CD4-positive, alpha-beta T cell treated with Interleukin-15 for 4 hours (primary cell): ENCODE results near the gene SBF2.

Source experiments
- DNase-seq: peaks from one replicate; pipeline ENCODE4 v3.0.0-alpha.2; 2020; ENCODE audit warnings: low spot score

The SBF2 gene

DNA sequence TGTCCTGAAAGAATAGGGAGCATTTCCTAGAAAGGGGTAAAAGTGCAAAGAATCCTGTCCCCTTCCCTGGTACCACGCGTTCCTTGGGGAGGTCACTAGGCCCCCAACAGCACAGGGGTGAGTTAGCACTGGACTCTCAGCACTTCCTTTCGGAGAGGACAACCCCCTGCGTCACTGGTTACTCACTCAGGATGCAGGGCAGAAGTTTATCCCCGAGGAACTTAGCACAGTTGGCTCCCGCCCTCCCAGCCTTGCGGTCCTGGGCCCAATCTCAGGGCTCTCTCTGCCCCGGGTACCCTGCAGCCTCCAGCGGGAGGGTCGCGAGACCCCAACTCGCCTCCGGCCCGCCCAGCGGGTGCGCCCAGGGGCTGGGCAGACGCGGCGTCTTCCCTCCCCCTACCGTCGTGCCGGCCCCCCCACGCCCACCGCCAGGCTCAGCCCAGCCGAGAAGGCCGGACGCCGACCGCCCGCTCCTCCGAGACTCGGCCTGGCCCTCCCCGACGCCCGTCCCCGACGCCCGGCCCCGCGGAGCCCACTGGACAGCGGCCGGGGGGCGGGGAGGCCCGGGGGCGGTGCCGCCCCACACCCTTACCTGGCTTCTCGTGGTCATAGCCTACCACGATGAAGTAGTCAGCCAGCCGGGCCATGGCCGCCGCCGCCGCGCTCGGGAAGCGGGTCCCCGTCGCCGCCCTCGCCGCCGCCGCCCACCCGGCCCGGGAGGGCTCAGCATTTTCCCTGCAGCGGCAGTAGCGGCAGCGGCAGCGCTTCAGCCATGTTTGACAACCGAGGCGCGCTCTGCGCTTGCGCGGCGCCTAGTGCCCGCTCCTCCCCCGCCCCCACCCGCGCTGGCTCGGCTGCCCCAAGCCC lies at the start of gene SBF2:
TSS of gene SBF2 (minus strand) at position 797 of the 867 bp plus-strand sequence. CDS start at position 647, 150 bp downstream.
- DNase-seq = peak; percentile 76

DNA sequence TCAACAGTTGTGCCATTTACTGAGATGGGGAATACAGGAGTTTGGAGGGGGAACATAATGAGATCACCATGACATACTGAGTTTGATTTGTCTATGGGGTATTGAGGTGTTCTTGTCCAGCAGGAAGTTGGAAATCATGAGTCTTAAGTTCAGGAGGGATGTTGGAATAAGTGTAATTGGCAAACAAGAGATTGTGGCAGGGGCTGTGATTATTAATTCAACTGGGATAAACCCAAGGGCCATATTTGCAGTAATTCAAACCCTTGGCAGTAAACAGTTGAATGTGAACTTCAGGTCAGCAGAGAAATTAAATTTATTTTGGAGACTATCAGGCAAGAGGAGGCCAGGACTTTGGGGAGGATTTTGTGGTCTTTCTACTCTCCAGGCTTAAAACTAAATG lies 44.3 kb upstream of the SBF2 start:
- no peak for DNase-seq

DNA sequence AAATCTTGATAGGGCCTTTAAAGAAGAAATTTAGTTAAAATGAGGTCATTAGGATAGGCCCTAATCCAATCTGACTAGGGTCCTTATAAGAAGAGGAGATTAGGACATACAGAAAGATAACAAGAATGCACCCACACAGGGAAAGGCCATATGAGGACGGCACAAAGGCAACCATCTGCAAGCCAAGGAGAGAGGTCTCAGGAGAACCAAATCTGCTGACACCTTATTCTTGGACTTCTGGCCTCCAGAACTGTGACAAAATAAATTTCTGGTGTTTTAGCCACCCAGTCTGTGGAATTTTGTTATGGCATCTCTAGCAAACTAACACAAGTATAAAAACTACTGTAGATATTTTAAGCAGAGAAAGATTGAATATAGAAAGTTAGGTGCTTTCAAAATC lies 39.5 kb upstream of the SBF2 start:
- no peak for DNase-seq

DNA sequence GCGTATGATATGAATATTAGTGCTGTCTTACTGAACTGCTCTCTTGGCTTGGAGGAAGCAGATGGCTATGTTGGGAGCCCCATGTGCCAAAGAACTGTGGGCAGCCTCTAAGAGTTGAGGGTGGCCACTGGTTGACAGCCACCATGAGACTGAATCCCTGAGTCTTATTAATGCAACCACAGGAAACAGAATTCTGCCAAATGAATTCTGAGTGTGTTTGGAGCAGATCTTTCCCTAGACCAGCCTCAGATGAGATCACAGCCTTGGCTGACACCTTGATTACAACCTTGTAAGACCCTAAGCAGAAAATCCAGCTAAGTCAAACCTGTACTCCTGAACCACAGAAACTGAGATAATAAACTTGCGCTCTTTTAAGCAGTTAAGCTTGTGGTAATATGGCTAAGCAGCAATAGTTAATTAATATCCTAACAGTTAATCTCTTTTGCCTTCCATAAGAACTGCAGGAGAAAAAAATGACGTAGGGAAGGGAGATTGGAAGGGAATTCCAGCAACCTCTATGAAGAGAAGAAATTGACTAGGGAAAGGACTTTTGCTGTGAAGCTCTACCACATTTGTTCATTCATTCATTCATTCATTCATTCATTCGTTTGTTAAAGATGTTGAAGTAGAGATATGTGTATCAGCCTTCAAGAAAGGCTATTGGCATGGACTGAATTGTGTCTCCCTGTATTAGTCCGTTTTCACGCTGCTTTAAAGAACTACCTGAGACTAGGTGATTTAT lies 37.7 kb upstream of the SBF2 start:
- DNase-seq = no peak

DNA sequence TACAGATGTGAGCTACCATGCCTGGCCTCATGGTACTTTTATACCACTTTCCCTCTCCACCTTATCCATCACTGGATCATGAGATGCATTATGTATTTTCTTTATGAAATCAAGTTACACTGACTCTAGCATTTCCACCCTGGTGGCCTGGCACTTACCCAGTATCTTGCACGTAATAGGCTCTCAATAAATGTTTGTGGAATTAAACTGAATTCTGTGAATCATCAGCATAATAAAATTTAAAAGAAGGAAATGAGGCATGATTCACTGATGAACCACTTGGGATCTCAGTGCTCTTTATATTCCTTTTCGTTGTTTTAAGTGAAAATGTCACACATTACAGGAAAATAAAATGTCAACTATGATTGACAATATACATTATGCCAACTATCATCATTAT lies 35.9 kb upstream of the SBF2 start:
- no peak for DNase-seq

DNA sequence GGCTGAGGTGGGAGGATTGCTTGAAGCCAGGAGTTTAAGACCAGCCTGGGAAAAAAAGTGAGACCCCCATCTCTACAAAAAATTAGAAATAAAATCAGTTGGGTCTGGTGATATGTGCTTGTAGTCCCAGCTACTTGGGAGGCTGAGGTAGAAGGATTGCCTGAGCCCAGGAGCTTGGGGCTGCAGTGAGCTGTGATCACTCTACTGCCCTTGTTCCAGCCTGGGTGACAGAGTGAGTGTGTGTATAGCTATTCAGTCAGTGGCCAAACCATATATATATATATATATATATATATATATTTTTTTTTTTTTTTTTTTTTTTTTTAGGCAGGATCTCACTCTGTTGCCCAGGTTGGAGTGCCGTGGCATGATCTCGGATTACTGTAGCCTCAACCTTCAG lies 35.3 kb upstream of the SBF2 start:
- DNase-seq = no peak

DNA sequence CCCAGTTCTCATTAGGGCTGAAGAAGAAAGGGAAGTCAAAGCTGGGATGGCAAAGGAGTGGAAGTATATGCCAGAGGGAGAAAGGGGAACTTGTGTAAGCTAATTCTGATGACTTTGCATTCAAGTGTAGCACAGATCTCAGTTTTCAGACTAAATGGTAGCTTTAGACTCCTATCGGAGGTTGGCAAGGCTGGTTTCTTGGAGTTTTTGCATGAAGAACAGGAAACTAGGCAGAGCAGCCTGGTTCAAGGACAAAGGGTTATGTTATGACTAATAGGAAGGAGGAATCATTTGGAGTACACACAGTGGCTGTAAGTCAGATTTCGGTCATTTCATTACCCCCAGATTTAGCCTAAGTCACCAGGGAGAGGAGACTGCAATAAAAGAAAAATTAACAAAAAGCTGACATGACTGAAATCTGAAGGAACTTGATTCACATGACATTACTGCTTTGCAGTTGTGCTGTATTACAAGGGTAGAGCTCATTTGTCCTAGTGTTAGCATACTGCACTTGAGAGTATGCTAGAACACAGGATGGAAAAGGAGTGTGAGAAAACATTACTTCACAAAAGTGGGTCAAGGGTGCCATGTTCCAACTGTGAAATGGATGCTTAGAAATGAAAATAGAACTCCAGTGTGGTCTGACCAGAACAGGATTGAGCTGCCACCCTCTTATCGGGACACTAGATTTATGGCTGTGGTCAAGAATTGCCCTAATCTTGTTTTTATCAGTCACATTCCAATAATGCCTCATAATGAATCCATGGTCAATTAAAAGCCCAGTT lies 34.5 kb upstream of the SBF2 start:
- DNase-seq = no peak

DNA sequence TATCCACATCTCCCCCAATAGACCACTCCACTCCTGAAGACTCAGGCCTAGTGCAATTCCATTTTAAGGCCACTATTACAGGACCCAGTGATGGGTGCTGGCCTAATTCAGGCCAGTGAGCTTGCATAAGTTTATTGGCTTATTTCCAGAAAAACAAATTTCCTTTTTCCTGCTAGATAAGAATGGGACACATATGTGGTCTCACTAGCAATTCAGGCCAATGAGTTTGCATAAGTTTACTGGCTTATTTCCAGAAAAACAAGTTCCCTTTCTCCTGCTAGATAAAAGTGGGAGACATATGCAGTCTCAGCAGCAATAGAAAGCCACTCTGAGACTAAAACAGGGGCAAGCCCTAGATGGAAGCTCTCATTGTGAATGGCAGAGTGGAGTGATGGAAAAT lies 33.2 kb upstream of the SBF2 start:
- DNase-seq = no peak

DNA sequence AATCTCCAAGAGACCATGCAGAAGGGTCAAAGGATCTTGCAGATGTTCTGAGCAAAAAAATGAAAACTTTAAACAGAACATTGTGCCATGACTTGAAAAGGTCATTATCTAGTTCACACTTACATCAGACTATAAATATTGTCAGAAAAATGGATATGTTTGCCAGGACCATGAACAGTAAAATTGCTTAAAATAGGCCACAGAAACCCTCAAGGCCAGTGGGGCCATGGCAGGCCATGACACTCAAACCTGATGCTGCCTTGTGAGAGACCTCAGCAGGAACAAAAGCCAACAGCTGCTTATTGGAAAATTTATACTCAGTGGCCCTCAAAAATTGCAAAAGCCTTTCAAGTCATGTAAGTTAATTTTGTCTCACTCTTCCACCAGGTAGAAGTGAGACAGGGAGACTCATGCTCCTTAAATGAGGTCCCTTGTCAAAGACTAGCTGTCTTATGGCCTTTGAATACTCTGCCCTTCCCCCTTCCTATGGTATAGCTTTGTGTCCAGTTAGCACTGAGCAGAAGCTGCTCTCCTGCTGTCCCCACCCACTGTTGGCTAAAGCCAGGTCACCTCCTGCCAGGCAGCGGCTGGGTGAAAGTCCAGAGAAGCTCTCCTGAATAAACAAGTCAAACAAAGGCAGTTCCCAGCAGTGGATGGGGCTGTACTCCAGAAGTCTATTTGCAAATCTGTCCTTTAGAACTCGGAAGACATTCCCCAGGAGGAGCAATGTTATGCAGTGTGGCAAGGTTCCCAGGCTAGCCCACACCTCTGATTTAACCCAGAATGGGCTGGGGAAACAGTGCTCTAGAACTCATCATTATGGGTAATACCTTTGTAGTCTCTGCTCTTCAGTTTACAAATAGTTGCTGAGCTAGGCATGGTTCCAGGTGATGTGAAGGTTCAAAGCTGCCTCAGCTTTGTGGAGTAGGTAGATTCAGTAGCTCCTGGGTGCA lies 32.3 kb upstream of the SBF2 start:
- DNase-seq = no peak

DNA sequence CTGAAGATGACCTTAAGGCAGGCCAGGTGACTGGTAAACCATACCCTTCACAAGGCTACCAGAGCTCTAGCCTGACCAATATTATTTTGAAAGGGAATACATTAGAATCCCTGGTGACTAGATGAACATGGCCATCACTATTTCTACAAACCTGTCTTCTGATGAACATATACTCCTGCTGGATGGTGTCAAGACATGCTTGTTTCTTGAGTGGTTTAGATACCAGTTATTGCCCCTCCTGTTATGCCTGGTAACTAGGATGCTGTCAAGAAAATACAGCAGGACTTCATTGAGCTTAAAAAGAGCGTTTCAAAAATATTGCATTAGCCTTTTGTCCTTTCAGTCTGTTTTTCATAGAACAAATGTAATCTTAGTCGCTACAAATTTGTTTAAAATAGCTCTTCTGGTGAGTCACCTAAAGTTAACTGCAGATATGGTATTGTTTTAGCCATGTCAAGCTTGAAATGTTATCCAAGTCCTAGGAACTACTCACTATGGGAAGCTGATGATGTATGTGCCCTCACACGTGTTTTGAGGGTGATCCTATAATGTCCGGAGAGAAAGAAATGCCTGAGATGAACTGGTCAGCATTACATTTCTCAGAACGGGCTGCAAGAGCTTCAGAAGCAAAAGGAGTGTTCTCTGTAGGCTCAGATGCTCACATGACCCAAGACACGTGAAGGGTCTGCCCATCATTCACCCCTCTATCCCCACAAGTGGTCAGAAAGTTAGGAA lies 31.4 kb upstream of the SBF2 start:
- DNase-seq = no peak

DNA sequence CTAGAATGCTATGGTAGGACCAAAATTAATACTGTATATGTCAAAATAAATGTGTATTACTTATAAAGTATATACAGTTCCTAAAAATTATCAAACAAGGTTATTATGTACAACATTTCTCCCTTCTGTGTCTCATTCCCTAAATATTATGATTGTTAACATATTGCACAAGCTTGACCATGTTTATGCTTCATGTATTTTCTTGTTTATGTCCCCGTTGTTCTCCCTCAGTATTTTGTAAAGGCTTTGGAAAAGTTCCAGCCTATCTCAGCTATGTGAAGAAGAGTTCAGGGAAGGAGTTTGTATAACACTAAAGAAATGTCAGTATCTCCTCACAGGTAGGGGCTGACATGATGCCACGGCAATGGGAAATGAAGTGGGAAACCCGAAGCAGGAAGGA lies 30.5 kb upstream of the SBF2 start:
- DNase-seq = no peak

DNA sequence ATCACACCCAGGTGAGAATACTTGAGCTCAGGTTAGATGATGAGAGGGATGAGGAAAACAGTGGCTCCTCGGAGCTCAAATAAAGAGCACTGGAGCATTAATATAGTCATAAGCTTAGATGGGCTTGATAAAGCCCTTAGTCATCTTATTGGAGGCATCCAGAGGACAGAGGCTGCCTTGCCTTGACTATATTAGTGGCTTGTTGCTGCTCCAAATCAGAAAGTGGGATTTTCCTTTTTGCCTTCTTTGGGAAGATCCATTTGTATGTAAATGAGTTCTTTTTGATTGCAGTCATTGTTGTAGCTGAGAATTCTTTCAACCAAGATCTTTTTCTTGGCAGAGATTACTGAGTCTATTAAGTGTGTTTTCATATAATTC lies 29.8 kb upstream of the SBF2 start:
- no peak for DNase-seq

DNA sequence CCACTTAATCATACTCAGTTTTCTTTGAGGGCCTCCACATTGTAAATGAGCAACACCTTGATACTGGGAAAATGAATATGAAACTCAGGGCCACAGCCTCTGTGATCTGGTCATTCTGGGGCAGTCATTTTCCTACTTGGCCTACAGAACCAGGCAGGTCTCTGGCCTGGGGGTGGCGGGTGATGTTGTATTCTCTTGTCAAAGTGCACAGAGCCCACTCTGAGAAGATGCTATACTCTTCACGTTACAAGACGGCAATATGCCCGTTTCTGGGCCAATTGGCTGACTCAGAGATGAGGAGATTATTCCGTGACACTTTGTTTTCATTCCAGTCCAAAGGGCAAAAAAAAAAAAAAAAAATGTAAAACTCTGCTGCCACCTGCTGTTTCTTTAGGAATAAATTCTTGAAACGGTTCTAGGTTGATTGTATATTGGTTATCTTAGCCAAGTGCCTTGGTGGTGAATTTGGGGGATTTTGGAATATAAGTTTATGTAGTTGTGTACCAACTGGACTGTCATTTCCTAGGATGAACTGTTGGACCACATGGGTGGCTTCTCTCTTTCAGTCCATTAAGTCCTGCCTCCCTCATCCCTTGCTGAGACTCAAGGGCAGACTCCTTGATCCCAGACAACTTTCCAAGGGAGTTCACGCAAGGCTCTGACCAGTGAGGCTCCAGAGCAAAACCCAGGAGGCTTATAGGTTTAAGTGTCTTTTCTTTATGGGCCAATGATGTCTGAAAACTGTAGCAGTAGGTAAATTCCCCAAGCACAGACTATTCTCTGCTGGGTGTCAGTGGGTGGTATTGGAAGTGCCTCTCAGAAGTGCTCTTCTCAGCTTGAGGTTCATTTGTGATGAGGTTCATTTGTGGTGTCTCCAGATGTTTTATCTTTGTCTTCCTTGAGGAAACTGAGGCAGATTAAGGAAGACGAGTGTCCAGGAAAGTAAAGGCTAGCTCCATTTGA lies 29.1 kb upstream of the SBF2 start:
- peak; percentile 48 for DNase-seq

DNA sequence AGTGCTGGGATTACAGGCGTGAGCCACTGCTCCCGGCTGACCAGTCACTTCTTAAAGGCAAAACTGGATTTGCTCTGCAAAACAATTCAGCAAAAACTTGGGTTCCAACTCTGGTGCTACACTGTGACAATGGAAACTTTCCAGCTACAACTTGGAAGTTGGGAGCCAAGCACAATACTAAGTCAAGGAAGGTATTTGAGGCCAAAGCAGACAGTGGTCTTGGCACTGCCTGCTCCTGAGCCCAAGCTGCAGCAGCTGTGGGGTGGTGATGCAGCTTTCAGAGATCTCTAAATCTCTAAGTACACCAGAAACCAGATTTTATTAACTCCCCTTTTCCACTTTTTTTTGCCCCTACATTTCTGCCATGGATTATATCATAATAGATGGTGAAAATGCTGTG lies 28.4 kb upstream of the SBF2 start:
- no peak for DNase-seq

DNA sequence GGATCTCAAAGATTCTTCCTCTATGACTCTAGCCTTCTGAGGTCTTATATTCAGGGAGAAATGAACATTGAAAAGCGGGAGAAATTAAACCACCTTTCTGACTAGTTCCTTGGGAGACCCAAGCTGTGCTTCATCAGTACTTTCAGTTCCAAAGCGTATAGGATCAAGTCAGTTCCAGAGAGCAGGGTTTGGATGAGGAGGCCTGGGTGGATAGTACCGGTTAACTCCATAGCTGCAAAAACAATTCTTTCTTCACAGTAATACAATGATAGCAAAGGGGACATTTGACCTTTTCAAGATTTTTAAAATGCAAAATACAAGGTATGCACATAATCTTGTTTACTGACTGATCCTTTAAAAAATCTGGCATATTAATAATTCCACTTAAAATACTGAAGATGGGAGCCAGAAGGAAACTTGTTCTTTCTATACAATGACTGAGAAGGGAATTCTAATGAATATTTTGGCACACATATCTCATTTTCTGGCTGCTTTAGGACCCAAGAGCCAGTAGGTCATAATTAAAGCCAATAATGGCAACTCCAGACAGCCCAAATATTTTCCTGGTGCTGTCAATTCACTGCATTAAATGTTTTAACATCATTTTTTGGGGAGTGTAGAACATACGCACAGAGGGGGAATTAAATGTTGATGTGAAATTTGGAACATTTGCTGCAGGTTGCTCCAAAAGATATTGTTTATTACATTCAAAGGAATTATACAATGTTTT lies 26.9 kb upstream of the SBF2 start:
- no peak for DNase-seq

DNA sequence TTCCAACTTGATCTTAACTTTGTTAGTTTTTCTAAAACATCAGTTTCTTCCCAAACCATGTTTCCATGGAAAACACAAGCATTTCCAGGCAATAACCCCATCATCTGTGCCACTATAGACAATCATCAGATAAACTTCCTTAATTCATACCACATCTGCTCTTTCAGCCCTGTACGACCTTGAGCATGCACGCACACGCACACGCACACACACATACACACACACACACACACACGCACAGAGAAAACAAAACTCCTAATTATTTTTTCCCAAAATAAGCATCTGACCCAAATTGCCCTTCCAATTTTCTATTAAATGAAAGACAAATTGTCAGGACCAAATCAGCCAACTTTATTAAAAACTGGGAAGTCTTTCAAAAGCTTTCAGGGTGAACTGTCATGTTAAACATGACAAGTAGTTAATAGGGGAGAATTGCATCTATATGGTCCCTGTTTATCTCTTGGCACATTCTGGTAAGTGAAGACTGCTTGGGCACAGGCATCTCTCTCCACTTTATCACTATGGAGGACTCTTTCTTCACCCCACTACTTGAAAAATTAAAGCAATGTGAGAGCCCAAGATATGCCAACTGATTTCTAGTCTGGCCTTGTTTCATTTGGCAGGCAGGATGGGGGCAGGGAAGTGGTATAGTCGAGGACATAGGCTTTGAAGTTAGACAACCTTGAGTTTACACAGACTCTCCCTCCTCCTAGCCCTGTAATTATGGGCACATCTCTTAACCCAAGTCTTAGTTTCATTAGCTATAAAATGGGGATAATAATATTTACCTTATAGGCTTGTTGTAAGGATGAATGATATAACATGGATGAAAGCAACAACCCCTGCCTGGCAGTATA lies 25.9 kb upstream of the SBF2 start:
- no peak for DNase-seq

DNA sequence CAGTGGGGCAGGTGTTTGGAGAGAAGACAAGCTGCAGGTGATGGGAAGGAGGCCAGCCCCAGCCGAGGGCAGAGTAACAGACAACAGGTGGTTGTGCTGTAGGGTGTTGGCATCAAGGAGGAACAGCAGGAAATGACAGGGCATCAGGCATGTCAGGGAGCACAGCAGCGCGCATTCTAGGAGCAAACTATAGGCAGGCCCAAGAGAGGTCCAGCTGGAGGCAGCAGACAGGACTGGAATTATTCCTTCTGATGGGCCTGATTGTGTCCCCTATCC lies 24.4 kb upstream of the SBF2 start:
- DNase-seq = no peak
